B cell (primary cell): Measurements from ENCODE around the gene IL20RB. TPM values are rescaled to one million over a fixed set of nuclear protein-coding genes. Genes with fewer than 3 reads are reported as not detected.

Experiments
- ATAC-seq: fragments of 200-7000 bp; cut with Tn5 transposase; one replicate; pipeline ENCODE4 v1.10.0; 2021; ENCODE audit warnings: low read depth, mild to moderate bottlenecking, moderate number of reproducible peaks, moderate library complexity
- CTCF ChIA-PET: fragments of 350-600 bp; sonication (Branson Sonifier 250); formaldehyde crosslinking; loops from one replicate; lab custom pipeline; 2021; ENCODE audit warnings: antibody characterized with exemption, inconsistent platforms; lab: Charles Lee
- POLR2A ChIA-PET: fragments of 350-600 bp; sonication (Branson Sonifier 250); formaldehyde crosslinking; loops from one replicate; lab custom pipeline; 2021; ENCODE audit warnings: antibody characterized with exemption; lab: Charles Lee
- DNase-seq: peaks from one replicate; pipeline ENCODE4 v3.0.0; 2013
- H2AFZ ChIP-seq: 2 replicates; pipeline ENCODE4 v1.6.1; 2012; ENCODE audit warnings: mild to moderate bottlenecking, low read depth, low read length; ENCODE audit not compliant: insufficient read depth, poor library complexity, severe bottlenecking
- H3K27ac ChIP-seq, 2 donors: 1 replicate in 1 of 2; 2 replicates in 1 of 2; pipeline ENCODE4 v1.5.1; 2012 to 2013; ENCODE audit warnings: low read length in 2 of 2, mild to moderate bottlenecking in 2 of 2, moderate library complexity in 1 of 2
- H3K27me3 ChIP-seq, 4 experiments: fragments of 200-600 bp in 1 of 4; sonication (generic) in 1 of 4; replicated peaks in 1 of 4; 1 replicate in 2 of 4; 2 replicates in 2 of 4; pipeline versions ENCODE4 v1.6.1 to v1.7.0; 2013 to 2016; ENCODE audit warnings: low read length in 3 of 4, mild to moderate bottlenecking in 2 of 4, mixed read lengths in 1 of 4, moderate library complexity in 1 of 4; ENCODE audit not compliant: insufficient read depth in 4 of 4, control insufficient read depth in 3 of 4; ENCODE audit errors: control extremely low read depth in 1 of 4
- H3K36me3 ChIP-seq, 2 experiments: replicated peaks in 1 of 2; 1 replicate in 1 of 2; 2 replicates in 1 of 2; pipeline versions ENCODE4 v1.6.1 to v1.7.1; 2013; ENCODE audit warnings: low read length in 1 of 2; ENCODE audit not compliant: insufficient read depth in 2 of 2, control insufficient read depth in 1 of 2; ENCODE audit errors: control extremely low read depth in 1 of 2, extremely low read depth in 1 of 2
- H3K4me1 ChIP-seq, 2 donors: fragments of 200-600 bp in 1 of 2; sonication (generic) in 1 of 2; 1 replicate in 1 of 2; 2 replicates in 1 of 2; pipeline versions ENCODE4 v1.5.1 to v1.6.1; 2013 to 2017; ENCODE audit warnings: low read length in 2 of 2; ENCODE audit not compliant: control insufficient read depth in 2 of 2, insufficient read depth in 2 of 2
- H3K4me2 ChIP-seq: replicated peaks from 2 replicates; pipeline ENCODE3; 2012; ENCODE audit warnings: mild to moderate bottlenecking, low read depth, low read length; ENCODE audit not compliant: poor library complexity, severe bottlenecking
- H3K4me3 ChIP-seq, 5 experiments: fragments of 200-600 bp in 1 of 5; sonication (generic) in 1 of 5; 1 replicate in 3 of 5; 2 replicates in 2 of 5; pipeline versions ENCODE4 v1.5.1 to v1.7.0; 2011 to 2016; ENCODE audit warnings: low read length in 4 of 5, mild to moderate bottlenecking in 4 of 5, low read depth in 2 of 5, control low read depth in 1 of 5, moderate library complexity in 1 of 5; ENCODE audit not compliant: insufficient read depth in 1 of 5; ENCODE audit errors: control extremely low read depth in 1 of 5, extremely low read depth in 1 of 5
- H3K79me2 ChIP-seq: fragments of 200-600 bp; sonication (generic); one replicate; pipeline ENCODE4 v1.6.0; 2016; ENCODE audit warnings: low read length; ENCODE audit not compliant: control insufficient read depth, insufficient read depth
- H3K9ac ChIP-seq: fragments of 200-600 bp; sonication (generic); 2 replicates; pipeline ENCODE4 v1.6.1; 2017; ENCODE audit warnings: mild to moderate bottlenecking, low read length, moderate library complexity
- H3K9me3 ChIP-seq, 3 donors: one replicate each; pipeline versions ENCODE4 v1.6.1 to v1.7.1; 2013; ENCODE audit warnings: low read length in 2 of 3; ENCODE audit not compliant: control insufficient read depth in 2 of 3, insufficient read depth in 1 of 3; ENCODE audit errors: control extremely low read depth in 1 of 3
- H4K20me1 ChIP-seq: 2 replicates; pipeline ENCODE4 v1.6.0; 2012; ENCODE audit warnings: mild to moderate bottlenecking, low read length; ENCODE audit not compliant: insufficient read depth, control insufficient read depth, poor library complexity, severe bottlenecking
- H3K27ac Mint-ChIP-seq: one replicate; pipeline ENCODE4 v1.8.0; 2021; ENCODE audit warnings: mixed read lengths
- H3K27me3 Mint-ChIP-seq: one replicate; pipeline ENCODE4 v1.8.0; 2021; ENCODE audit warnings: mixed read lengths
- H3K4me1 Mint-ChIP-seq: one replicate; pipeline ENCODE4 v1.8.0; 2021; ENCODE audit warnings: mixed read lengths
- H3K4me3 Mint-ChIP-seq: one replicate; pipeline ENCODE4 v1.8.0; 2021; ENCODE audit warnings: mixed read lengths
- H3K9me3 Mint-ChIP-seq: one replicate; pipeline ENCODE4 v1.8.0; 2022; ENCODE audit warnings: mixed read lengths; ENCODE audit not compliant: insufficient read depth
- EZH2 ChIP-seq: IDR thresholded peaks from 2 replicates; pipeline ENCODE4 v1.6.1; 2012; ENCODE audit warnings: borderline replicate concordance, low read depth, mild to moderate bottlenecking, moderate library complexity, low read length; ENCODE audit not compliant: insufficient read depth, poor library complexity, severe bottlenecking
- WGBS: methylation state at CpG from one replicate; pipeline ENCODE4 v1.1.5; 2013; ENCODE audit warnings: missing lambda C conversion rate; ENCODE audit not compliant: insufficient coverage; 5-methylcytosine and 5-hydroxymethylcytosine counted together
- intact Hi-C: fragments of 100-400 bp; cut with micrococcal nuclease; formaldehyde crosslinking; loops from one replicate; pipeline ENCODE4 v1.10.0; 2022
- polyA plus RNA-seq: library from polyadenylated mRNA; depleted of rRNA; stranded (reverse); fragments of >200 nt; gene quantifications from 2 replicates; pipeline ENCODE4 v1.2.3, GENCODE V29; 2012
- total RNA-seq, 2 donors: library from RNA; stranded (reverse); fragments of 120-200 nt in 1 of 2; gene quantifications; 1 replicate in 1 of 2; 2 replicates in 1 of 2; pipeline versions ENCODE4 v1.2.3 to v1.2.4, GENCODE V29; 2013 to 2022
- TF ChIP-seq, protein P1 (sequence below): fragments of 200-600 bp; IDR thresholded peaks from one replicate; pipeline ENCODE4 v1.8.0; 2022; ENCODE audit warnings: antibody characterized with exemption, mild to moderate bottlenecking

The IL20RB gene
- total and polyA plus RNA-seq, 2 donors (not counting 1 experiment from before 2014, with no cell fraction given) = 0.22 to 0.84 TPM

DNA sequence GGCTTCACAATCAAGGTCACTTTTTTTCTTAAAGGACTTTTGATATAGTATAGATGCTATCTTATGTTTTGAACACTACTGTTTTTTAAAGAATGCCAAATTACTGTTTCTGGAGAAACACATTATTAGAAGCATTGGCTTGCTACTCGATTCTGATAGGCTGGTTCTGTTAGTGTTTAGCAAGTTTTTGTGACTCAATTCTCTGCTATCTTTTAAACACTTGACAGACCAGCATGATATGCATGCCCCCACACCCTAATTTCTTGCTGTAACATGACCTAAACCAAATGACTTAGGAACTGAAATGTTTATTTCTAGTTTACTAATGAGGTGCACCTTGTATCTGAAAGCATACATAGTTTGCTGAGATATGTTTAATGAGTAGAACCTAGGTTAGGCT lies 5.5 kb upstream of the IL20RB start:
- no peak overlapping the region for H2AFZ ChIP-seq
- Mint-ChIP-seq H3K4me1 (peaks cover 43% of the 10 kb centered on the region), H3K4me3 (no peak overlapping the region), H3K27ac (no peak overlapping the region), H3K9me3 (no peaks in the 10 kb centered on the region), H3K27me3 (no peaks in the 10 kb centered on the region)
- H3K9me3 ChIP-seq = no peaks in the 10 kb centered on the region
- H3K9ac ChIP-seq = no peak overlapping the region
- no peak for ATAC-seq
- H3K27ac ChIP-seq = no peak overlapping the region
- no peaks in the 10 kb centered on the region for H3K79me2 ChIP-seq
- DNase-seq = no peak
- intact Hi-C loops = no loop called here
- WGBS = no CpG with 5 or more reads among the region's 1 CpG
- H4K20me1 ChIP-seq = no peaks in the 10 kb centered on the region
- H3K27me3 ChIP-seq = no peaks in the 10 kb centered on the region
- H3K4me2 ChIP-seq = no peak overlapping the region
- H3K4me3 ChIP-seq = no peak overlapping the region
- ChIA-PET POLR2A (no interaction called here), CTCF (interaction anchor here (2.6 kb wide), 1 partner anchor 61 kb away, joined by 11 read pairs; no protein-coding TSS in a partner anchor)
- H3K4me1 ChIP-seq = peaks cover 17 to 29% of the 10 kb centered on the region in 2 donors
- H3K36me3 ChIP-seq = no peaks in the 10 kb centered on the region
- no peak for TF ChIP-seq EZH2
- TF ChIP-seq, protein P1, sequence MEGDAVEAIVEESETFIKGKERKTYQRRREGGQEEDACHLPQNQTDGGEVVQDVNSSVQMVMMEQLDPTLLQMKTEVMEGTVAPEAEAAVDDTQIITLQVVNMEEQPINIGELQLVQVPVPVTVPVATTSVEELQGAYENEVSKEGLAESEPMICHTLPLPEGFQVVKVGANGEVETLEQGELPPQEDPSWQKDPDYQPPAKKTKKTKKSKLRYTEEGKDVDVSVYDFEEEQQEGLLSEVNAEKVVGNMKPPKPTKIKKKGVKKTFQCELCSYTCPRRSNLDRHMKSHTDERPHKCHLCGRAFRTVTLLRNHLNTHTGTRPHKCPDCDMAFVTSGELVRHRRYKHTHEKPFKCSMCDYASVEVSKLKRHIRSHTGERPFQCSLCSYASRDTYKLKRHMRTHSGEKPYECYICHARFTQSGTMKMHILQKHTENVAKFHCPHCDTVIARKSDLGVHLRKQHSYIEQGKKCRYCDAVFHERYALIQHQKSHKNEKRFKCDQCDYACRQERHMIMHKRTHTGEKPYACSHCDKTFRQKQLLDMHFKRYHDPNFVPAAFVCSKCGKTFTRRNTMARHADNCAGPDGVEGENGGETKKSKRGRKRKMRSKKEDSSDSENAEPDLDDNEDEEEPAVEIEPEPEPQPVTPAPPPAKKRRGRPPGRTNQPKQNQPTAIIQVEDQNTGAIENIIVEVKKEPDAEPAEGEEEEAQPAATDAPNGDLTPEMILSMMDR = no peak

DNA sequence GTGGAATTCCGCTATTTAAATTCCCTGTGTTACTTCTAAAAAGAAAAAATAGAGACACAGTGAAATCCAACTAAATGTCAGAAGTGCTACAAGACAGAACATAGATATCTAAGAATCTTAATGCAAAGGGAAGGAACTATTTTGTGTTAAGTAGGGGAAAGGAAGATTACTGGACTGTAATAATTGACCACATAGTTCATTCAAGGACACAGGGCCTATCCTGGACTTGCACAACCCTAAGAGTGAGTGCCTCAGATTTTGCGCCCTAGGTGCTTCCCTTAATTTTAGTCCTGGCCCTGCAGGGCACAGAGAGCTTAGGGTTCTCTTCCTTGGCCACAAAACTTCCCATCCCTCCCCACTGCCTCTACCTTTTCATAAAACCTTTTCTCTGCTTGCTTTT lies 3.5 kb upstream of the IL20RB start:
- DNase-seq (no peak), ATAC-seq (no peak)
- no peaks in the 10 kb centered on the region for H3K27me3 Mint-ChIP-seq
- H3K79me2 ChIP-seq = no peaks in the 10 kb centered on the region
- H3K4me1 Mint-ChIP-seq = peaks cover 29% of the 10 kb centered on the region
- no peak overlapping the region for H3K4me3 Mint-ChIP-seq
- no peak overlapping the region for H2AFZ ChIP-seq
- TF ChIP-seq, protein P1 = no peak
- no peak for TF ChIP-seq EZH2
- H3K9me3 ChIP-seq = no peaks in the 10 kb centered on the region
- H3K36me3 ChIP-seq = no peaks in the 10 kb centered on the region
- intact Hi-C loops = no loop called here
- no peaks in the 10 kb centered on the region for H4K20me1 ChIP-seq
- no peak overlapping the region for H3K27ac ChIP-seq
- no peaks in the 10 kb centered on the region for H3K27me3 ChIP-seq
- H3K9ac ChIP-seq = no peak overlapping the region
- H3K4me3 ChIP-seq = no peak overlapping the region
- no peak overlapping the region for H3K27ac Mint-ChIP-seq
- no peak overlapping the region for H3K4me2 ChIP-seq
- CTCF ChIA-PET = no interaction called here
- no peaks in the 10 kb centered on the region for H3K9me3 Mint-ChIP-seq
- WGBS = 100% methylated on average over 1 of the region's 2 CpGs
- POLR2A ChIA-PET = interaction anchor here (0.7 kb wide), 1 partner anchor 8 kb away, joined by 3 read pairs; no protein-coding TSS in a partner anchor
- peaks cover 14 to 15% of the 10 kb centered on the region in 2 donors for H3K4me1 ChIP-seq
